OCI-LY3 (cell line): ENCODE measurements around the gene MAN2A1.

Experiments
- CTCF ChIP-seq: fragments of 200-600, 300-600 bp; sonication (generic); IDR thresholded peaks from 2 replicates; pipeline ENCODE4 v1.5.1; 2014; ENCODE audit warnings: antibody characterized with exemption, low read length, low read depth
- EZH2phosphoT487 ChIP-seq: fragments of 200-600 bp; shearing (Covaris generic); IDR thresholded peaks from 2 replicates; pipeline ENCODE4 v1.6.1; 2018; ENCODE audit warnings: antibody characterized with exemption, mixed run types, low read depth

- no peak for TF ChIP-seq EZH2phosphoT487
- TF ChIP-seq CTCF: peak; percentile 26; the same call in 1 of the 2 replicates
Observed at GRCh38 chr5:109819878-109820277, 130.2 kb downstream of the MAN2A1 start.
